GM21825 (cell line): ENCODE data around the gene C2CD2.
"Not testable (repeated sequence)": the region's sequence is repeated elsewhere in the genome, so short reads cannot be mapped to it uniquely, and the experiment has no call there.

Experiments
- ATAC-seq: cut with Tn5 transposase; IDR thresholded peaks from one replicate; pipeline ENCODE4 v1.9.1; 2021; ENCODE audit warnings: mild to moderate bottlenecking, moderate library complexity; ENCODE audit not compliant: unreplicated experiment

C2CD2 gene

GRCh38 chr21:41953831-41954653 is at the start of gene C2CD2:
TSS of gene C2CD2 (minus strand) at chr21:41954018. CDS start at chr21:41953648, 370 bp downstream.
- ATAC-seq: no peak

DNA sequence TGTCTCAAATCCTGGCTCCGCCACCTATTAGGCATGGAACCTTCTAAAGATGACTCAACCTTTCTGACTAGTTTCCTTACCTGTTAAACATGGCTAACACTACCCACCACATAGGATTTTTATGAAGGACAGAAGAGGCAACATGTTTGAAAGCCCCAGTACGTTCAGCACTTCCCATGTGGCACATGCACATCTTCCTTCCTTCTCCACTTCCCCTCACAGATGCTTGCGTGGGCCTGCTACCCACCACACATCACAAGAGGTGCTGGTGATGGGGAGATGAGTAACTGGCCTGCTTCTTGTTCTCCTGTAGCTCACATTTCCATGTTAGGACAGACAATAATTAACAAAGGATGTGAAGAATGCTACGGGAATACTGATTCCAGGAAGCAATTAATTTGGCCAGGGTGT is 49.2 kb upstream of the C2CD2 start:
- no peak for ATAC-seq

- ATAC-seq: peak; percentile 59
These were observed 48.7 kb upstream of the C2CD2 start for GRCh38 chr21:42002421-42002958.

DNA sequence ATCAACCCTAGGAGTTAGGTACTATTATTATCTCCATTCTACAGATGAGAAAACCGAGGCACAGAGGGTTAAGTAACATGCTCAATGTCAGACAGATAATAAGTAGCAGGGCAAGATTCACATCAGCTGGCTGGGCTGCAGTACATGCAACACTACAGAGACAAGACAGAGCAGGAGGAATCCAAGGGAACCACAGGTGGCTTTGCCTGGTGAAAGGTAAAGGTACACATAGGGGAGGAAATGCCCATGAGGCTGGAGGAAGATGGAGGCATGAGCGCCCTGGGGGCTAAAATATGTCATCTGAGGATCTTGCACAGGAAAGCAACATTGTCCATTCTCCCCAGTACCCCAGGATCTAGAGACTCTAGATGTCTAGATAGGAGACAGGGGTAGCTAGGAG is 48.0 kb upstream of the C2CD2 start:
- ATAC-seq: no peak

DNA sequence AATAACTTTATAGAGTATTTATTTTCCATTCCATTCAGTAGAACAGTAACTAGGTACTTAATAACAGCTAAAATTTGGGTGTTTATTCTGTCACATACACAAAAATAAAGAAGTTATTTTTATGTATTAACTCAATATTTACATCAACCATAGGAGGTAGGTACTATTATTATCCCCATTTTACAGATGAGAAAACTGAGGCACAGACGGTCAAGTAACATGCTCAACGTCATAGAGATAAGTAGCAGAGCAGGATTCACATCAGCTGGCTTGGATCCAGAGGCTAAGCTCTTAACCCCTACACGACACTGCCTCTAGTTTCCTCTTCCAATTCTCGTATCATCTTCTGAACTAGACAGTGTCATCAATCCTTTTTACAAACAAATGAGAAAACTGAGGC is 47.1 kb upstream of the C2CD2 start:
- no peak for ATAC-seq

GRCh38 chr21:41997657-41998056 is 43.8 kb upstream of the C2CD2 start:
- no peak for ATAC-seq

DNA sequence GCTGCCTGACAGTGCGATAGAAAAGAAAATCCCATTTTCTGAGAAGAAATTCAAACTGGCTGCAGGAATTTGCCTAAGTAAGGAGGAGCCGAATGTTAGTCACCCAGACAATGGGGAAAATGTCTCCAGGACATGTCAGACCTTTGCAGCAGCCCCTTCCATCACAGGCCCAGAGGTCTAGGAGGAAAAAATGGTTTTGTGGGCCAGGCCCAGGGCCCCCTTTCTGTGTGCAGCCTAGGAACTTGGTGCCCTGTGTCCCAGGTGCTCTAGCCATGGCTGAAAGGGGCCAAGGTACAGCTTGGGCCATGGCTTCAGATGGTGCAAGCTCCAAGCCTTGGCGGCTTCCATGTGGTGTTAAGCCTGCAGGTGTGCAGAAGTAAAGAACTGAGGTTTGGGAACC is 41.8 kb upstream of the C2CD2 start:
- no peak for ATAC-seq

GRCh38 chr21:41994613-41995012 is 40.8 kb upstream of the C2CD2 start:
- not testable (repeated sequence) for ATAC-seq

DNA sequence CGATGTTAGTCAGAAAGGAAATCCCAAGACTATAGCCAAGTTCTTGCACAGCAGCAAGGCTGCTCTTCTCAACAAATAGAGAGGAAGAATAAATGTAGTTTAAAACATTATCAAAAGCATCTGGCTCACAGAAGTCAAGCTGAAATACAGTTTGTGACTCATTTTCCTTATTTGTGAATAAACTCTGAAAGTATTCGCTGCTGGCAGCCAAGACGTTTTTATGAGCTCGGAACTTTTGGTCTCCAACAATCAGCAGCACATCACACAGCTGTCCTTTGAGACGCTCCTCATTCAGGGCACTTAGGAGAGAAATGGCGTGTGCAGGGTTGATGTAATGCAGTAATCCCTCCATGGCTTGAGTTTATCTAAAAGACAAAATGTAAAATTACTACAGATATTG is 39.9 kb upstream of the C2CD2 start:
- no peak for ATAC-seq

- ATAC-seq: no peak
These were observed 38.8 kb upstream of the C2CD2 start for GRCh38 chr21:41992576-41992975.

DNA sequence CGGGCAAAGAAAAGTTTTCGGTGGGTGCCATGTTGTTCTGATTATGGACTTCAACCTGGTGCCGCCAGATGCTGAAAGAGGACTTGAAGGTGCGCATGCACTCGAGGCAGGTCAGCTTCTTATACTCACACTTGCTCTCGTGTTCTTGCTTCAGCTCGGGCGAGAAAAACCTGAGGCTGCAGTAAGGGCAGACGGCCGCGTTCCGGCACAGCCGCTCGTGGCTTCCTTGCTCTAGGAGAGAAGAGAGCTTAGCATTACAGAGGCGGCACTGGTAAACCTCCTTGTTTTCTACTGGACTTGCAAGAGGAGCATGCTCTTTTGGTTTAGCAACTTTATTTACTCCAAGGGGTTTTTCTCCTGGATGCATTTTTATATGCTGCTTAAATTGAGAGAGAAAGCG is 37.8 kb upstream of the C2CD2 start:
- ATAC-seq: no peak

DNA sequence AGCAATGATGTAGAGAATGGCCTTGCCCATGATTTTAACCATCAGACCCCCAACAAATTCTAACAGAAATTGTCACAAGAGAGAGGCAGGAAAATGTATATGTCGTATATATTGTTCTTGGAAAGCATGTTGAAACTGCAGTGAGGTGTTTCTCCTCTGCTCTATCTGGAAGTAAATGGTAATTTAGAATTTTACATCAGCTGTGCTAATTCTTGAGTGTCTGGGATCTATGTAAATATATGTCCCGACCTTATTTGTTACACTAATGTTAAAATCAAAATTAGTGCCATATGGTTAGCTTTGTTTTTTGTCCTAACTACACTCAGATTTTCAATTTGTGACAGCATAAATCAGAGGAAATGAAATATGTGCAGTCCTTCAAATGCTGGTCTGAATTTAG is 35.9 kb upstream of the C2CD2 start:
- ATAC-seq: no peak

DNA sequence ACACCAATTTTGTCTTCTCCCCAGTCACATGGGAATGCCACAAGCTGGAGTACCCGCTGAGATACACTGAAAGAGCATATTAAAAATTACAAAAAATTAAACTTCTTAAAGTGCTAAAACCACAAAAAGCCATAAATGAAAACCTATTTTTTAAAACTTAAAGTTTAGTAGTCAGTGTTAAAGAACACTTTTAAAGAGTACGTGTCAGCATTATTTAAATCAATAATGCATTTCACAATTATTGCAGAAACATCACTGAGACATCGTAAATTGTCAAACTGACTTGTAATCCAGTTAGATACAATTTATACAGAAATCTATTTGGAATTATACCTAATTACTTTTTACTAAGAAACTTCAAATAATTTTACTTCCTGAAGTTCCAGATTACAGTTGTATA is 33.5 kb upstream of the C2CD2 start:
- no peak for ATAC-seq

- no peak for ATAC-seq
These were observed 32.0 kb upstream of the C2CD2 start for GRCh38 chr21:41985662-41986416.

DNA sequence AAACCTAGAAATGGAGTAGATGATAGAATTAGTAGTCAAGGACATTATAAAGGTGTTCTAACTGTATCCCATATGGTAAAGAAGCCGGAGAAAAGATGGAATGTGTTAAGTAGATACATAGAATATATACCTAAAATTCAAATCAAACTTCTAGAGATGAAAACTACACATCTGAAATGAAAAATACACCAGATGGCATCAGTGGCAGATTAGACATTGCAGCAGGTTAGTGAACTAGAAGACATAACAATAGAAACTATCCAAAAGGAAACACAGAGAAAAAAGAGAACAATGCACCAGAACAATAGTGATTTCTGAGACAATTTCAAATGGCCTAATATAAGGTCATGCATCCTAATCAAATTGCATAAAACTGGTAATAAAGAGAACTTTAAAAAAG is 29.4 kb upstream of the C2CD2 start:
- no peak for ATAC-seq

GRCh38 chr21:41980561-41980960 is 26.7 kb upstream of the C2CD2 start:
- ATAC-seq: no peak

DNA sequence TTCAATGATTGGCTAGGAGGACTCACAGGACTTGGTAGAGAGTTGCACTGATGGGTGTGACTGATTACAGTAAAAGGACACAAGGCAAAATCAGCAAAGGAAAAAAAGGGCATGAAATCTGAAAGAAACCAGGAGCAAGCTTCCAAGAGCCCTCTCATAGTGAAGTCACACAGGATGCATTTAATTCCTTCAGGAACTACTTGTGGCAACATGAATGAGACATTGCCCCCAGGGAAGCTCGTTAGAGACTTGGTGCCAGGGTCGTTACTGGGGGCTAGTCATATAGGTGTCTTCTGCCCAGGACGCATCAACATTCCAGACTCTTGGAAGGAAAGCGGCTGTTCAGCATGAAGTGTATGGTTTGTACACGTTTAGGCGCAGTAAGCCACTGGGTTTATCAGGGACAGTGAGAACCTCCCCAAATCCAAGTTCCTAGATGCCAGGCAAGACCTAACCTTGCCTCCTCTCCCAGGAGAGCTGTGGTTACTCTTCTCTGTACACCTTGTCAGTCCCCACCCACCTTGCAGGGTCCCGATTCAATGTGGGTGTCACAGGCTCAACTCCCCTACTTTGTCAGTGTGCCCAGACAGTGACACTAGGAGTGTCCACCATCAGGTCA is 26.0 kb upstream of the C2CD2 start:
- ATAC-seq: no peak

- ATAC-seq: no peak
These were observed 25.5 kb upstream of the C2CD2 start for GRCh38 chr21:41979335-41979734.

DNA sequence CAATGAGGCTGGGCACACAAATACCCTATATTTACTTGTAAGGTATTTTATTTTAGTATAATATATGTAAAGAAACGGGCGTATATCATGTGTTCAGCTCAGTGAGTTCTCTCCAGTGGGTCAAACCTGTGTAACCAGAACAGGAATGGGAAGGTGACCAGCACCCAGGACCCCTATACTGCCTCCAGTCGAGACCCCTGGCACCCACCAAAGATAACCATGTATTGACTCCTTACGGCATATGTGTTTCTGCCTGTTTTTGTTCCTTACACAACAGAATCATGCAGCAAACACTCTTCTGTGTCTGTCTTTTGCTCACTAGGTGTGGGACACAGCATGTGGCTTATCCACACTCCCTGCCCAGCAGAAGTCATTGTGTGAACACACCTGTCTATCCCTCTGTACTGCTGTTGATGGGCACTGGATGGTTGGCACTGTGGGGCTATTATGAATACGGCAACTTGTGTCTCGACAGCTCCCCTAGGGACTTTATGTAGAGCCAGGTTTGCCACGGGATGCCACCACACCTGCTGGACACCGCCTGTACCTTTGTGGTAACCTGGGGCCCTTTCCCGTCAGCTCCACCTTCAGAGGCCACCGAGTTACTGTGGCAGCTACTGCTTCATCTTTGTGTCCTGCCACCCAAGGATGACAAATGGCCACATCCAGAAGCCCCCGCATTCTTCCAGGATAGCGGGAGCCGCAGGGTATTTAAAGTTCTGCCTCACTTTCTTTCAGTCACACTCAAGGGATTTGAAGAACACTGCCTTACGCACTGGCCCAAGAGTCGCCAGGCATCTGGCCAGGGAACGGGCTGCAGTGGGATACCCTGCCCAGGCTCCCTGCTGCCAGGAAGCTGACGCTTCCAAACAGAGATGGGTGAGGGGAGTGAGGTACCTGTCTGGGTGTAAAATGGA is 23.5 kb upstream of the C2CD2 start:
- no peak for ATAC-seq

DNA sequence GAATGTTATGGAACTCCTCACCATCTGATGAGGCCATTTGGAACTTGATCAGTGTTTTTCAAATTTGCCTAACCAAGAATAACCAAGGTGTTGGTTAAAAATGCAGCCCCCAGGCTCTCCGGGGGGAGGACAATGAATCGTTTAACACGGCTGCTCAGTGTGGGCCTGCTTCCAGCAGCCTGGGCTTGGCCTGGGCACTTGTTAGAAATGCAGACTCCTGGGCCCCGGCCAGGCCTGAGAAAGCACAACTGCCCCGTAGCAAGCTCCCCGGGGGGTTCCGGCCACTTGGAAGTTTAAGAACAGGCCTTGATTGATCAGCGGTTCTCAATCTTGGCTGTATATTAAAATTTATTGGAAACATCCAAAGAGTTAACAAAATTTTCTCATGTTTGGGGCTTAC is 22.8 kb upstream of the C2CD2 start:
- no peak for ATAC-seq
